CD4-positive, alpha-beta T cell treated with Interleukin-6 for 4 hours (primary cell): ENCODE data around the gene KIF1A.
"Not testable (repeated sequence)": the region's sequence is repeated elsewhere in the genome, so short reads cannot be mapped to it uniquely, and the experiment has no call there.

Experiments used
- DNase-seq: peaks from one replicate; pipeline ENCODE4 v3.0.0-alpha.2; 2020; ENCODE audit warnings: mixed read lengths

The KIF1A gene

DNA sequence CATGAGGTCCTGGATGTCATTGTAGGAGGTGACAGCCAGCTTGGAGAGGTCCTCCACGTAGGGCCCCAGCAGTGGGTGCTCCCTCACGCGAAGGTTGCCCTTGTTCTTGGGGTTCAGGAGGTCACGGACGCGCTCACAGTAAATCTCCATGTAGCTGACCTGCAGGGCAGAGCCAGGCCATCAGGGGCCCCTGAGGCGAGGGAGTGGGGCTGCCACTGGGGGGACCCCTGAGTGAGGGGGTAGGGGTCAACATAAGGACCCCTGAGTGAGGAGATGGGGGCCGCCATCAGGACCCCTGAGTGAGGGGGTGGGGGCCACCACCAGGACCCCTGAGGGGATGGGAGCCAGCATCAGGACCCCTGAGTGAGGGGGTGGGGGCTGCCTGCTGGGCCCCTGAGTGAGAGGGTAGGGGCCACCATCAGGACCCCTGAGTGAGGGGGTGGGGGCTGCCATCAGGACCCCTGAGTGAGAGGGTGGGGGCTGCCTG, 33.6 kb downstream of the KIF1A start:
- DNase-seq = no peak

DNA sequence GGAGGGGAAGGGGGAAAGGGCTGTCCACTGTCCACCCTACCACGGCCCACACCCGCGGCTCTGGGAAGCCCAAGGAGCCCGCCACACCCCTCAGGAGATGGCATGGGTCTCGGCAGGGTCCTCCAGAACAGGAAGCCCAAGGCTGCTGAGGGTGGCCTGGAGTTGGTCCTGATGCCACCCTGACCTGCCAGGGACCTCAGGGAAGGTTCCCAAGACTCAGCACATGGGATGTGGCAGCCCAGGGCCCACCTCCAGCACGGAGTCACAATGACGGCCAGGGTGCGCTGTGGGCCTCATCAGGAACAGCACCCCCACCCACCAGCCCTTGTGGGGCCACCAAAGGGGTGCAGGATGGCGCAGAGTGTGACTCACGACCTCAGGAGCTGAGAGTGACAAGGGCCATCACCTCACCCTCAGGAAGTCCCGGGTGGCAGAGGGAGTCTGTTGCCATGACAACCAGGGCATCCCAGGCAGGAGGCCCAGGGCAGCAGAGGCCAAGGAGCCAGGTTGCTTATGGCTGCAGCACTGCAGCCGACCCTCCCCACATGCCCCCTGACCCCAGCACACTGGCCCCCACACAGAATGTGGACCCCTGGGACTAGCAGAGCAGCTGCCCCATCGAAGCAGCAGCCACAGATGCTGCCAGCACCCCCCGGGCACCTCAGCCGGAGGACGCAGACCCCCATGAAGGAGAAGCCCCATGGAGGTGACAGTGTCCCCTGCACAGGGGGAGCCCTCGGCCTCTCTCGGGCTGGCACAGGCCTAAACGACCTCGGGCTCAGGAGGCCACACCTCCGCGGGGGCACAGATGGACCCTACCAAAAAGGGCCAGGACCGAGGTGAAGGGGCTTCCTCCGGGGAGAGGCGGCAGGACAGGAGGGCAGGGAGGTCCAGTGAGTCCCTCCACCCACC, 34.3 kb downstream of the KIF1A start:
- DNase-seq = no peak

DNA sequence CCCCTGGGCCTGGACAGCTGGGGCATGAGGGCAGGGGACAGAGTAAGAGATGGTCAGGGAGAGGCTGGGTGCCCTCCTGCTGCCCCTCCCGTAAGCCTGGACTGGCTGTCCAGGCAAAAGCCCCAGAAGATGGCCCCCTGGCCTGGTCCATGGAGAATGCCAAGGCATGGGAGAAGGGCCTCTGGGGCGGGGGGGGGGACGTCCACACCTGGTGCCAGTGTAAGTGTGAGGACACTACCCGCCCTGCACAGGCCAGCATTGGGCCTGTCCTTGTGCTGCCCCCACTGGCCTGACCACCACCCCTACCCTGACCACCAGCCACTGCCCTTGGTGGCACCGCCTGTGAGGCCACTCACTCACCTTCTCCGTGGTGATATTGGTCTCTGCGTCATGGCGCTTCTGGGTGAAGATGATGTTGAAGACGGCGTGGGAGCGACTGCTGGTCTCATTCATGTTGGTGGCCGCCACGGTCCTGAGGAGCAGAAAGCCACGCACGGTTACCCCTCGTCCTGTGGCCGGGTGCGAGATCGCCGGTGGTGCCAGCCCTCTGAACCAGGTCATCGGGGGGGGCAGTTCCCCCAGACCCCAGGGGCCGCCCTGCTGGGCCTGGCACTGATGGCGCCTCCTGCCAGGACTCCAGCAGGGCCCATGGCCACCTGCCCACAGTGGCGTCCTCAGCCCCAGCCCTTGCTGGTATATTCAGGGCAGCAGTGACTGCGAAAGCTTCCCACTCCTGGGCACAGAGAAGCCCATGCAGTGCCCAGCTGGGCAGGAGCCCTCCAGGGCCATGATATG, 35.2 kb downstream of the KIF1A start:
- DNase-seq = no peak

DNA sequence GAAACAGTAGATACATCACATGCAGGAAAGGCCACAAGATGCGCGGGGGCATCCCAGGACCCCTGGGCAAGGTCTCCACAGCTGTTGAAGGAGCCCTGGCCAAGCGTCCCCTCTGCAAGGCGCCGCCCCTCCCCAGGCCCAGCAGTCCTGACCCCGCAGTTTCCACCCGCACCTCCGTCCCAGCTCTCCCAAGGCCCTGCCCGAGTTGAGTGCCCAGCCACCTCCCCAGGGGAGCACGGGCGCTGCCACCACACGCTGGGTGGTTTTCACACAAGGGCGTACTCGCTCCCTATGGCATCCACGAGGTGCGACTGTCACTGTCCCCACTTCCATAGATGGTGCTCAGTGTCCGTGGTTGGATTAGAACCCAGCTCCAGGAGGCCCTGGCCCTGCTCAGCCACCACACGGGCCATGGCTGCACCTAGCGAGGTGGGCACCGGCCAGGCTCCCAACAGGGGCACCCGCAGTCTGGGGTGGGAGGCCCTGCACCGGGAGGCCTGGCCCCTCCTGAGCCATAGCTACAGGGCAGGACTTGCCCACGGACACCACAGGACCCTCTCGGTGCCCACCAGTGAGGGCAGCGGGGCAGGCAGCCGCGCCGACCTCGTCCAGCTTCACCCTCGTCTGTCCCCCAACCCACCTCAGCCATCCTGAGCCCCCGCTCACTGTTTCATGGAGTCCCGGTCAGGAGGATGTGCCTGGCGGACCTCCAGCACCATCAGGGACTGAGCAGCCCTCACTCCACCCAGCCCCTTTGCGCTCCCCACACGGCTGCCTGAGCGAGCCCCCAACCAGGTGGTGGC, 36.0 kb downstream of the KIF1A start:
- DNase-seq = no peak

DNA sequence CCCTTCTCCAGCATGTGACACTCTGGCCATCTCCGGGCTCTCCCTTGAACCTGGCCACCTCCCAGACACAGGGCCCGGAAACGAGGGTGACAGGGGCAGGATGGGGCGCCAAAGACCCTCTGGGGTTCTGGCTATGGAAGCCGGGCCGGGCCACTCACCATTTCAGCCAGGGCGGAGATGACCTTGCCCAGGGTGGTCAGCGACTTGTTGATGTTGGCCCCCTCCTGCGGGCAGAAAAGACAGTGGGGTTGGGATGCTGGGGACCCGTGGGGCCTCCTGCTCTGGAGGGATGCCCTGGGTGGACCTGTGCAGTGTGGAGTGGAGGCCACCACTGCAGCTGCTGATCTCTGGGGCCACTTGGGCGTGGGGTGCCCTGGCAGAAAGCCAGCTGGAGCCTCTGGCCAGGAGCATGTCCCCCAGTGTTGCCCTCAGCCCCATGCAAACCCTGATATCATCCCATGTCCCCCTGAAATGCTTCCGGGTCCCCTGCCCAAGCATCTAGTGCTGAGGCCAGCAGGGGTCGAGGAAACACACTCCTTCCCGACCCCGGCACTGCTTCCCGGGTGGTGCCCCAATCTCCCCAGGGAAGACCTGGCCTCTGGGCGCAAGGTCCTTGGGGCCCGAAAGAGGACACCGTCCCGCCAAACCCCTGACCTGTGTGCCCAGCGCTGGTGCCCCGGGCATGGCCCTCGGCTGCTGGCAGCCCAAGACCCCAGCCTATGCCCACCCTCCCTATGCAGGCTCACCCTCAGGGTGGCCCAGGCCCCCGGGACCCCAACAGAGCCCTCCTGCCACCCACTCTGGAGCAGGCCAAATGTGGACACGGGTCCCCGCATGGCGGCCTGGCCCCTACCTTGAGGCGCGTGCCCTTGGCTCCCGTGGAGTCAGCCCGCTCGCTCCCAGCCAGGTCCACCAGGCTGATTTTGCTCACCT, 36.9 kb downstream of the KIF1A start:
- DNase-seq = no peak

DNA sequence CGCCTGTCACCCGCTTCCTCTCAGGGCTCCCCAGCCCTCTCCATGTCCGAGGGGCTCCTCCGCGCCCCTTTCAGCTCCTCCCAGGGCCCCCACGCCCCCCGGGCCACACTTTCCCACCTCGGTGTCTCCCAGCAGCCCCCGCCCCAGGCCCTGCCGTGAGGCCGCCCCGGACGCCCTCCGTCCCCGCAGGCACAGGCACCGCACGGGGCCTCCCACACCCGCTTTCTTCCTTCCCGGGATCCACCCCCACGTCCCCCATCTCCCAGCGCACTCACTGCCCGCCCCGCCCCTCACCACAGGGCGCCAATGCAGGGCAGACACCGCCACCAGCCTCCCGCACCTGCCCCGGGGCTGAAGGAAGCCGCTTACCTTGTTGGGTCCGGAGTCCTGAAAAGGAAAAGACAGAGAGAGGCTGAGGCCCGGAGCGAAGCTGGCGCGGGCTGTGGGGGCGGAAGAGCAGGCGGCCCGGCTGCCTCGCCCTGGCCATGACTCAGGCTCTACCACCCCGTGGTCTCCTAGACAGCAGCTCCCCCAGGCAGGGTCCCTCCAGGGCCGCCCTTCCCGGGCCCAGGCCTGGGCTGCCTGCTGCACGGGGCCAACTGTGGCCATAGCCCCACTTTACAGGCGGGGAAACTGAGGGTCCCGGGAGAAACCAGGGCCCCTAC, 37.7 kb downstream of the KIF1A start:
- DNase-seq = no peak

DNA sequence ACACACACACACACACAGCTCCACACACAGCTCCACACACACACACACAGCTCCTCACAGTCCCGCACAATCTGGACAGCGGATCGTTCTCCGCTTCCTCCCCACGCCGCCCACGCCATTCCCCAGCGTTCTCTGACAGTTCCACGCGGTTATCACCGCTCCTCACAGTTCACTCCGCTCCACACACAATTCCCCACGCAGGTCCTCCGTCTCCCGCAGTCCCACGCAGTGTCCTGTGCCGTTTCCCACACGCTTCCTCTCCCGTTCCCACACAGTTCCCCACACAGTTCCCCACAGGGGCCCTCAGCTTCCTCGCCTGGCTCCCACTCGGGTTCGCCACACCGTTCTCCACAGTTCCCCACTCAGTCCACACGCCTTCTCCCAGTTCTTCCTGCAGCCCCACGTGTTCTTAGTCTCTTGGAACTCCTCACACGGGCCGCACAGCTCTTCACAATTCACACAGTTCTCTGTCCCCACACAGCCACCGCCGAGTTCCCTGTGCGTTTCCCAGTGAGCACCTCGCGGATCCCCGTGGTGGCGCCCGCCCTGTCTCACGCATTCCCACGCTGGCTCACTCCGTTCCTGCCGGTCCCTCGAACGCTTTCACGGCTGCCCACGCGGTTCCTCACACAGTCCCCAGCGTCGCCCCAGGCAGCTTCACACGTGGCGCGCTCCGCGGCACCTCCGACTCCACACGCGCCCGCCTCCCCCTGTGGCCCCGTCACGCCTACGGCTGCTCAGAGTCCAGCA, 38.4 kb downstream of the KIF1A start:
- DNase-seq = no peak

DNA sequence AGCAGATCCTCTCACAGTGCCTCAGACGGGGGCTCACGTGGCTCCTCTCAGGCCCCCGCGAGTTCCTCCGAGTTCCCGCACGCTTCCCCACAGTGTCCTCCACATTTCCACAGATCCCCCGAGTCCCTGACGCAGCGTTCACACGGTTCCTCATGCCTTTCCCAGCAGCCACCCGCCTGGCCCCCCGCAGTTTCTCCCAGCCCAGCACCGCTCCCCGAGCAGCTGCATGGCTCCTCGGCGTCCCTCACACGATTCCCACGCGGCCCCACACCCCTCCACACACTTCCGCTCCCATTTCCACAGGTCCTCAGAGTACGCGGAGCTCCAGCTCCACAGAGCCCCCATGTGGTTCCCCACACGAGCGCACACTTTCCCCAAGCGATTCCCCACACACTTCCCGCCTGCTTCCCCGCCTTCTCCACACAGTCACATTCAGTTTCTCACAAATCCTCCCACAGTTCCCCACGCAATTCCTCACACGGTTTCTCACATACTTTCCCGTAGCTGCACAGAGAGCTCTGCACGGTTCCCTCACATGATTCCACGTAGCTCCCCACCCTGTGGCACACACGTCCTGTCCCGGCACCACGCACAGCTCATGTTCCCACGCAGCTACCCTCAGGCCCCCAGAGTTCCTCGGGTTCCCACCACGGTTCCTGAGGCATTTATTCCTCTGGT, 39.9 kb downstream of the KIF1A start:
- no peak for DNase-seq

- DNase-seq = not testable (repeated sequence)
Measured at GRCh38 chr2:240779250-240779832, 40.7 kb downstream of the KIF1A start.

GRCh38 chr2:240778426-240778825, 41.6 kb downstream of the KIF1A start:
- no peak for DNase-seq

- no peak for DNase-seq
Measured at GRCh38 chr2:240777456-240778212, 42.4 kb downstream of the KIF1A start.

GRCh38 chr2:240775905-240776304, 44.1 kb downstream of the KIF1A start:
- no peak for DNase-seq

DNA sequence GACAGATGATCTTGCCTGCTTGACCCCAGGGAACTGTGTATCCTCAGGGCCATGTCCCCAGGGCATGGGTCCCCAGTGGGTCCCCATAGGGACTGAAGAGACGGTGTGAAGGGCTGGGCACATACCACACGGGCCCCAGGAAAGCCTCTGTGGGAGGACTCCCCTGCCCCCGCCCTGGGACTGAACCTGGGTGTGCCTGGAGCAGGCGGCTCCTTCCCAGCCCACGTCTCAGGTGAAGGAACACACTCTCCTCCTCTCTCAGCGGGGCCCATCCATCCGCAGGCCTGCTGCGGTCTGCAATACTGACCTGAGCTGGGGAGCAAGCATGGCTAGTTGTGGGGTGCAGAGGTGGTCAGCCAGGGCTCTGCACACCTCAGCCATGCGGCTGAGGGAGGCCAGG, 45.2 kb downstream of the KIF1A start:
- no peak for DNase-seq

- DNase-seq = no peak
Measured at GRCh38 chr2:240769096-240769495, 50.9 kb downstream of the KIF1A start.

DNA sequence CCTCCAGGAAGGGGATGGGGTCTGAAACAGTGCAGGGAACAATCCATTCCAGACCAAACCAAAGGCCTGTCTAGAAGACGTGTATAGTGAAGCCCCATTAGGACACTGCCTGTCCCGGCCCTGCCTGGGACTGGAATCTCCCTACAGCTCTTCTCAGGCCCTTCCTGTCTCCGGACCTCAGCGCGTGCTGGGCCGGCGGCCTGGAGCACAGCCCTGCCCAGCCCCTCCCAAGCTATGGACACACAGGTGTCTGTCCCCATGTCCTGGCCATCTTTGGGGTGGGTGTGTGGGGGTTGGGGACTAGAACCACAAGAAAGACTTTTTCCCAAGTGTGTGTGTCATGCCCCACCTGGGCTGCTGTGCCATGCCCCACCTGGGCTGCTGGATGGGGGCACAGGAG, 51.8 kb downstream of the KIF1A start:
- no peak for DNase-seq

DNA sequence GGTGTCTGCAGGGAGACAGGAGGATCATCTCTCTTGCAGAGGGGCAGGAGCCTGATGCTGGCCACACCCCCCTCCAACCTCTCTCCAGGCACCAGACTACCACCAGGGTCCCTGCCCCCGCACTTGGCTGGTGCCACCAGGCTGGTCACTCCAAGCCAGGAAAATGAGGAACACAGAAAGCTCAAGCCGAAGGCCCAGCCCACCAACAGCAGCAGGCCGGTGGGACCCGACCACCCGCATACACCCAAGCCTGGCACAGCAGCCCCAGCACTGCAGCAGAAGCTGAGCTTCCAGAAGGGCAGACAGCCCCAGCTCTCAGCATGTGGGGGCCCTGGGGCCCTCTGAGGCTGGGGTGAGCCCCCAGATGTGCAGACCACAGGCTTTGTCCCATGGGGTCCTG, 52.7 kb downstream of the KIF1A start:
- no peak for DNase-seq

GRCh38 chr2:240766072-240766471, 53.9 kb downstream of the KIF1A start:
- DNase-seq = no peak

GRCh38 chr2:240765007-240765406, 55.0 kb downstream of the KIF1A start:
- no peak for DNase-seq

- DNase-seq = no peak
Measured at GRCh38 chr2:240764605-240765004, 55.4 kb downstream of the KIF1A start.
